ENCODE results near the gene LOXL1.

- TF ChIP-seq POLR2A (IDR thresholded peaks at IDR 0.05) (no peak), CTCF (IDR thresholded peaks at IDR 0.05 in 4 of 5, conservative IDR thresholded peaks at IDR 0.05 in 1 of 5) (peak; percentile 28 to 76 (median 51))
Observed at GRCh38 chr15:73897441-73898261, 28.6 kb upstream of the LOXL1 start.
